Cardiac fibroblast (primary cell): ENCODE measurements around the gene NISCH.

Source experiments
- DNase-seq, 2 donors: peaks; one replicate each; pipeline versions ENCODE4 v3.0.0 to v3.0.0-alpha.2; 2010; ENCODE audit warnings: low read depth in 2 of 2
- H3K4me3 ChIP-seq, 2 donors: replicated peaks in 1 of 2; 1 replicate in 1 of 2; 2 replicates in 1 of 2; pipeline ENCODE4 v1.5.1; 2011; ENCODE audit warnings: low read depth in 2 of 2, low read length in 2 of 2, mild to moderate bottlenecking in 2 of 2, moderate library complexity in 1 of 2
- TF ChIP-seq, protein P1 (sequence below): IDR thresholded peaks from one replicate; pipeline ENCODE4 v1.5.1; 2011; ENCODE audit warnings: low read depth, mild to moderate bottlenecking, low read length, inconsistent platforms

Gene NISCH

GRCh38 chr3:52458770-52459545 is 3.6 kb downstream of the NISCH start:
- no peak for DNase-seq
- no peak overlapping the region for H3K4me3 ChIP-seq
- TF ChIP-seq, protein P1, sequence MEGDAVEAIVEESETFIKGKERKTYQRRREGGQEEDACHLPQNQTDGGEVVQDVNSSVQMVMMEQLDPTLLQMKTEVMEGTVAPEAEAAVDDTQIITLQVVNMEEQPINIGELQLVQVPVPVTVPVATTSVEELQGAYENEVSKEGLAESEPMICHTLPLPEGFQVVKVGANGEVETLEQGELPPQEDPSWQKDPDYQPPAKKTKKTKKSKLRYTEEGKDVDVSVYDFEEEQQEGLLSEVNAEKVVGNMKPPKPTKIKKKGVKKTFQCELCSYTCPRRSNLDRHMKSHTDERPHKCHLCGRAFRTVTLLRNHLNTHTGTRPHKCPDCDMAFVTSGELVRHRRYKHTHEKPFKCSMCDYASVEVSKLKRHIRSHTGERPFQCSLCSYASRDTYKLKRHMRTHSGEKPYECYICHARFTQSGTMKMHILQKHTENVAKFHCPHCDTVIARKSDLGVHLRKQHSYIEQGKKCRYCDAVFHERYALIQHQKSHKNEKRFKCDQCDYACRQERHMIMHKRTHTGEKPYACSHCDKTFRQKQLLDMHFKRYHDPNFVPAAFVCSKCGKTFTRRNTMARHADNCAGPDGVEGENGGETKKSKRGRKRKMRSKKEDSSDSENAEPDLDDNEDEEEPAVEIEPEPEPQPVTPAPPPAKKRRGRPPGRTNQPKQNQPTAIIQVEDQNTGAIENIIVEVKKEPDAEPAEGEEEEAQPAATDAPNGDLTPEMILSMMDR = no peak

DNA sequence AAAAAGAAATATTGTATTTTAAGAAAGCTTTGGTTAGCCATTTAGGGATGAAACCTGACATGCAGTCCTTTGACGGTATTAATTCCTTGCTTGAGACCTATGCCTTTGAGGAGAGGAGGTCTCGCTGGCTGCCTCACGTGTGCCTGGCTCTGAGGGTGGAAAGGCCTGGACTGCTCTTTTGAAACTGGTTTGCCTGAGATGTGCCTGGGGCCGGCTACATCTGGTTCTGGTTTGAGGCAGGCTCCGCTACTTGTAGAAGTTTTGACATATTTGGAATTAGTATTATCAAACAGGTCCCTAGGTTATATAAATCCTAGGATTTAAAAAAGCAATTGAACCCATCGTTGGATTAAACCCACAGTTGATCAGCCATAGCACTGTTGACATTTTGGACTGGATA is 6.5 kb downstream of the NISCH start:
- TF ChIP-seq, protein P1 = no peak
- DNase-seq = no peak
- H3K4me3 ChIP-seq = no peak overlapping the region

DNA sequence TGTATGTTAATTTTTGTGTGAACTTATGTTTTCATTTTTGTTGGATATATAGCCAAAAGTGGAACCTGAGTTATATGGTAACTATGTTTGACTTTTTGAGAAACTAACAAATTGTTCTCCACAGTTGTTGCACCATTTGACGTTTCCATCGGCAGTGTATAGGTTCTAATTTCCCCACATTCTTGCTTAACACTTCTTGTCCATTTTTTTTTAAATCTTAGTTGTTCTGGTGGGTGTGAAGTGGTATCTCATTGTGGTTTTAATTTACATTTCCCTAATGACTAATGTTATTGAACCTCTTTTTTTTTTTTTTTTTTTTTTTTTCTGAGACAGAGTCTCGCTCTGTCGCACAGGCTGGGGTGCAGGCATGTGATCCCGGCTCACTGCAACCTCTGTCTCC is 8.0 kb downstream of the NISCH start:
- H3K4me3 ChIP-seq = no peak overlapping the region
- TF ChIP-seq, protein P1 = no peak
- DNase-seq = no peak

GRCh38 chr3:52468336-52468735 is 12.9 kb downstream of the NISCH start:
- DNase-seq = peak in 1 of 2 donors; percentile 57
- TF ChIP-seq, protein P1 = no peak
- no peak overlapping the region for H3K4me3 ChIP-seq

- TF ChIP-seq, protein P1 = no peak
- no peak for DNase-seq
Measured at GRCh38 chr3:52469001-52469400, 13.6 kb downstream of the NISCH start.

DNA sequence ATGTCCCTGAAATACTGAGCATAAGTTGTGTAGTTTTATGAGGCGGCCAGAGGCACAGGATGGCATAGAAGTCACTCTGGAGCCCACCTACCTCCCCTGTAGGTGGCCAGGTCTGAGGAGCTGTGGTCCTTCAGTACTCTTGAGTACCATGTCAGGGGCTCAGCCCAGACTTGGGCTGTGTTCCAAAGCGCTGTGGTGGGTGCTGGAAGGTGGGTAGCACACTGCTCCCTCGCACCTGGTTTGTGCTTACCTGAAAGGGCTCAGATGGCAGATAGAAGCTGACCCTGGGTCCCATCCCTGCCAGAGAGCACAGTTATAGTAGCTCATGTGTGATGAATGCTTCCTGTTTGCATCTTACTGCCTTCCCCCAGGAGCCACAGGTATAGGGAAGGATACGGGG is 15.5 kb downstream of the NISCH start:
- TF ChIP-seq, protein P1 = no peak
- no peak for DNase-seq
- H3K4me3 ChIP-seq = no peak overlapping the region

More at GRCh38 chr3:52469001-52469400, 13.6 kb downstream of the NISCH start:
- H3K4me3 ChIP-seq = no peak overlapping the region
